DMS153 (cell line): ENCODE results near the gene TMED4.
"Not testable (repeated sequence)": the region's sequence is repeated elsewhere in the genome, so short reads cannot be mapped to it uniquely, and the experiment has no call there.

Source experiments
- DNase-seq: peaks from one replicate; lab custom pipeline; 2025; lab: John Stamatoyannopoulos, UW

Gene TMED4

DNA sequence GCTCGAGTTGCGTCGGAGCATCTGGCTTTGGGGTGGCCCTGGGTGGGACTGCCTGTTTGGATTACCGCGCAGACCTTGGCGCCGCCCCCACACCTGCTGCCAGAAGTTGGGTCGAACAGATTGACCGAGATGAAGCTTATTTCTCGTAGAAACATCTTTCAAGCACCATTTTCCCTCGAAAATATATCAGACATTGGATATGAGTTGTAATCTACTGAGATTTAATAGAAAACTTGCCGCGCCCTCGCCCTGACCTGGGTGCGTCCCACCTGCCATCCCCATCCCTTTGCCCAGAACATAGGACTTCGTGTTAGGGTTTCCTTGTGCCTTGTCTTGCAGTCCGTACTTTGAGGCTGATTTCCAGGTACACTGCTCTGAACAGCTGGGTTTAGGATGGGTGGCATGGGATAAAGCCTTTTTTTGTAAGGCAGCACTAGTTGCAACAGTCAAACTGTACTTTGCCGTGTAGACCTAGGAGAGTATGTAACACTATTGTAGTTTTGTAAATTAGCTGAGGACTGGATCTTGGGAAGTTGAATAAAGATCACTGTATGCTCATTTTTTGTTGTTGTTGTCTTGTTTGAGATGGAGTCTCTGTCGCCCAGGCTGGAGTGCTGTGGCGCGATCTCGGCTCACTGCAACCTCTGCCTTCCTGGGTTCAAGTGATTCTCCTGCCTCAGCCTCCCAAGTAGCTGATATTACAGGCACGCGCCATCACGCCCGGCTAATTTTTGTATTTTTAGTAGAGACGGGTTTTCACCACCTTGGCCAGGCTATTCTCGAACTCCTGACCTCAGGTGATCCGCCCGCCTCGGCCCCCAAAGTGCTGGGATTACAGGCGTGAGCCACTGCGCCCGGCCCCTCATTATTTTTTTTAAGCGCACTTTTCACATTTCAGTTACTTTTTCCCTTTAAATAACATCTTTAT lies 25.4 kb upstream of the TMED4 start:
- no peak for DNase-seq

DNA sequence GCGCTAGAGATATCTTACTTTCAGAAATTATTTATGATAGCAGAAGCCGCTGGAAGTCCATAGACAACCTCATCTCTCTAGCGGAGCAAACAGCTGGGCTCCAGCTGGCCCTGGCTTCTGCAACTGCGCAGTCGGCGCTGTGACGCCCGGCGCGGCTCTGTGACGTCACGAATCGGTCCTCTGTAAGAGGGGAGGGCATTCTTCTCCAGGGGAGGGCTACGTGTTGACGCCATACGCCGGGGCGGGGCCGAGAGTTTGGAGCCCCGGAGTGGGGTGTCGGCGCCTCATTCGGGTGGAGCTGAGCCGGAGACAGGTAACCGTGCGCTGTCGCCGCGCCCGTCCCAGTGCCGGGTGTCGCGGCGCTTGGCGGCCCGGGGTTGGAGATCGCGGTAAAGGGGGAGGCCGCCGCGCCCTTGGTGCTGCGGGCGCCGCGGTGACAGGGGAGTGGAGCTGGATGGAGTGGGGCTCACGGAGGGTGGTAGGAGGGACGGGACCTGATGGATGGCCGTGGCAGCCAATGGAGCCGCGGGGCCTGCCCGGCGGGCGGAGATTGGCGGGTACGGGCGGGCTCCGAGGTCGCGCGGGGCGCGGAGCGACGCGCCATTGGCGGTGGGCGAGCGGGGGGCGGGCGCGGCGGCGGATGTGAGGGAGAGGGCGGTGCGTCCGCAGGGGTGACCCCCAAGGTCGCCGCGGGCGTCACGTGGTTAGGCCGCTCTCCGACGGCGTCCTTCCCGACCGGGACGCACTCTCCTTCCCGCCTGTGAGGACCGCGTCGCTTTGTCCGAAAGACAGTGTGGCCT lies 24.5 kb upstream of the TMED4 start, which contains the start of gene OGDH:
Gene OGDH (plus strand): TSS at position 287 of the 800 bp plus-strand sequence. CDS start 17,717 bp downstream, outside the sequence.
- DNase-seq: peak; percentile 99

- DNase-seq: no peak
Observed at GRCh38 chr7:44604941-44605340, 22.9 kb upstream of the TMED4 start.

- no peak for DNase-seq
Observed at GRCh38 chr7:44603193-44603592, 21.2 kb upstream of the TMED4 start.

DNA sequence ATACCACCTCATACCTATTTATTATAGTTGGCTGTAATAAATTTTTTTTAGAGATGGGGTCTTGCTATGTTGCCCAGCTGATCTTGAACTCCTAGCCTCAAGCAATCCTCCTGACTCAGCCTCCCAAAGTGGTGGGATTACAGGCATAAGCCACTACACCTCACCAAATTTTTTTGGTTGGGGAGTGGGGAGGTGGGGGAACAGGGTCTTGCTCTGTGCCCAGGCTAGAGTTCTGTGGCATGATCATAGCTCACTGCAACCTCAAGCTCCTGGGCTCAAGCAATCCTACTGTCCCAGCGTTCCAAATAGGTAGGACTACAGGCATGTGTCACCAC lies 20.5 kb upstream of the TMED4 start:
- DNase-seq: no peak

DNA sequence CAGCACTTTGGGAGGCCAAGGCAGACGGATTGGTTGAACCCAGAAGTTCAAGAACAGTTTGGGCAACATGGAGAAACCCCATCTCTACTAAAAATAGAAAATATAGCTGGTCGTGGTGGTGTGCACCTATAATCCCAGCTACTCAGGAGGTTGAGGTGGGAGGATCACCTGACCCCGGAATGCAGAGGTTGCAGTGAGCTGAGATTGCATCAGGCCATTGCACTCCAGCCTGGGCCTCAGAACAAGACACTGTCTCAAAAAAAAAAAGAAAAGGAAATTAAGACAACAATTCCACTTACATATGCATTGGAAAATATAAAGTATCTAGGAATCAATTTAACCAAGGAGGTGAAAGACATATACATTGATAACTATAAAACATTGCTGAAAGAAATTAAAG lies 17.2 kb upstream of the TMED4 start:
- DNase-seq: no peak

- not testable (repeated sequence) for DNase-seq
Observed at GRCh38 chr7:44597181-44597580, 15.2 kb upstream of the TMED4 start.

- DNase-seq: no peak
Observed at GRCh38 chr7:44595934-44596635, 14.1 kb upstream of the TMED4 start.

DNA sequence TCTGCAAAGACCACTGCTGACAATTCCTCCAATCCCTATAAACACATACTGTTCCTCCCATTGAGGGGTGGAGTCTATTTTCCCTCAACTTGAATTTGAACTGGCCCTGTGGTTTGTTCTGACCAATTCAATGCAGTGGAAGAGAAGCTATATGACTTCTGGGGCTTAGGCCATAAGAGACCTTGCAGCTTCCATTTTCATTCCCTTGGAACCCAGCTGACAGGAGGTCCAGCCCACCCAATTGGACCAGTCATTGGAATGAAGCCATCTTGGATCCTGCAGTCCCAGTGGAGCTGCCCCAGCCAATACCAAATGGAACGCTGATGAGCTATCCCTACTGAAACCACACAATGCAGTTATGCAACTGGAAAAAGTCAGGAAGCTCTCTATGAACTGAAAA lies 8.9 kb upstream of the TMED4 start:
- no peak for DNase-seq

GRCh38 chr7:44587843-44588711 lies 6.0 kb upstream of the TMED4 start:
- peak; percentile 28 for DNase-seq

GRCh38 chr7:44583146-44583865 lies 1.3 kb upstream of the TMED4 start:
- DNase-seq: no peak

- DNase-seq: no peak
Observed at GRCh38 chr7:44580945-44581878, 819 bp downstream of the TMED4 start.

- DNase-seq: no peak
Observed at GRCh38 chr7:44576228-44576627, 5.8 kb downstream of the TMED4 start.

DNA sequence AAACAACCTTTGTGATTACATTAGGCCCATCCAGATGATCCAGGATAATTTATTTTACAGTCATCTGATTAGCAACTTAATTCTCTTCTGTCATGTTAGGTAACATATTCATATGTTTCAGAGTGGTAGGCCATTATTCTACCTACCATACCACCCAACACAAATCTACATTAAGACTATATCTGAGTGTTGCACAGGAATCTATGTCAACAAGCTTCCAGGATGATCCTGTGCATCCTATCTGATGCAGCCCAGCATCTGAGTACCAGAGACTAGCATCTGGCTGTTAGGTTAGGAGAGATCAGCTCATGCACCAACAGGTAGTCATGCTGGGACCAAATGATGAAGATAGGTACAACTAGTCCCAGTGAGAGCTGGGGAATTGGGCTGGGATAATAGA lies 7.0 kb downstream of the TMED4 start:
- DNase-seq: no peak

GRCh38 chr7:44574287-44574872 lies 7.7 kb downstream of the TMED4 start:
- DNase-seq: no peak

- DNase-seq: peak; percentile 92
Observed at GRCh38 chr7:44573464-44574286, 8.4 kb downstream of the TMED4 start, which contains the start of gene DDX56. TSS of gene DDX56 (minus strand) at chr7:44573908. CDS start at chr7:44573895, 13 bp downstream.

DNA sequence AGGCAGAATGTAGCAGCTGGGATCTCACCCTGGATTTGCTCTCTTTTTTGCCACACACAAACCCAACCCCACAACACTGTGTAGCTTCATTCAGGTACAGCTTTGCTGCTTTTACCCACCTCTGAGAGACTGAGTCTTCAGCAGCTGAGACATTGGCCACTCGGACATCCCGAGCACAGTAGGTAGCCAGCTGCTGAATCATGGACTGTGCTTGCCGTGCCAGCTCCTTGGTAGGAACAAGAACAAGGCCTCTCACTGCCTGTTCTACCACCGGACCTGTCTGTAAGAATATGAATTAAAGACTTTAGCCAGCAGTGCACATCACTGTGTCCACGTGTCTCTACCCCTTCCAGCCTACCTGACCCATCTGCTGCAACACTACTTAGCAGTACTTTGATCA lies 9.3 kb downstream of the TMED4 start:
- DNase-seq: no peak

DNA sequence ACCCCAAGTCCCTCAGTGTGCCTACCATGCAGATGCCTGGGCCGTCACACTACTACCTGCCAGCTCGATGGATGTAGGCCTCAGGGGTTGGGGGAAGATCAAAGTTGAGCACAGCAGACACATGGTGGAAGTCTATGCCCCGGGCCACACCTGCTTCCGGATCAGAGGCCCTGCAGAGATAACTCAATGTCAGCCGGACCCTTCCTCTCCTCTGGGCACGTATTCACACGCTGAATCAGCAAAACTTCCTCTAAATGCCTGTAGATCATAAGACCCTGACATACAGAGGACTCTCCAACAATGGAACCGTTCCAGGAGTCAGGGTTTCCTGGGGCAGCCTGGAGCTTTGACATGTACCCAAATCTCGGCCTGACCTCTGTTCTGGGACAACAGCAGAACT lies 12.1 kb downstream of the TMED4 start:
- no peak for DNase-seq
